HL-60 (cell line): Measurements from ENCODE around the gene MRPL20.

Source experiments
- CTCF ChIP-seq: IDR thresholded peaks from one replicate; pipeline ENCODE4 v1.5.1; 2011; ENCODE audit warnings: low read length, control low read depth, inconsistent platforms; ENCODE audit not compliant: insufficient read depth
- GABPA ChIP-seq: IDR thresholded peaks from 2 replicates; pipeline ENCODE4 v1.6.1; 2012; ENCODE audit warnings: low read depth

- TF ChIP-seq GABPA, result no peak
- no peak for TF ChIP-seq CTCF
Measured at GRCh38 chr1:1359308-1359663, 47.8 kb downstream of the MRPL20 start.
